ENCODE data around the gene IQSEC3.
A peak's percentile ranks its signal among the peaks of the same experiment; 100 is the strongest.

Gene IQSEC3

DNA sequence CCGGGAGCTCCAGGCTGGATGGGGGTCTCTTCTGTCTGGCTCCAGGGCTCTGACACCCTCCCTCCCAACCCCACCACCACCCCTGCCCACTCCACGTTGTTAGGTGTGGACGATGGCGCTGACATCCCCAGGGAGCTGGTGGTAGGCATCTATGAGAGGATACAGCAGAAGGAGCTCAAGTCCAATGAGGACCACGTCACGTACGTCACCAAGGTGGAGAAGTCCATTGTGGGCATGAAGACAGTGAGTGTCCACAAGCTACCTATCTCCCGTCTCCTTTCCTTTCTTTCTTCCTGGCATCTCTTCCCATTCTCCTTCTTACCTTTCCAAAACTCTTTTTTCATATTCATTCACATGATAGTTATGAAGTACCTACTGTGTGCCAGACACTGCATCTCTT is 95.3 kb downstream of the IQSEC3 start:
- Histone ChIP-seq H3K9me3 (ENCODE audit: control insufficient read depth, low read length) (no peaks in the 10 kb centered on the region), H3K36me3 (ENCODE audit: control insufficient read depth, insufficient read depth, low read length) (no peaks in the 10 kb centered on the region), H3K4me1 (ENCODE audit: control insufficient read depth, insufficient read depth, low read length) (peaks cover 15% of the 10 kb centered on the region), H3K27me3 (ENCODE audit: control insufficient read depth, insufficient read depth, low read length, poor library complexity, severe bottlenecking) (no peaks in the 10 kb centered on the region), H3K27ac (ENCODE audit: insufficient read depth, low read depth, low read length, poor library complexity, severe bottlenecking) (no peak overlapping the region), H3K4me3 (ENCODE audit: insufficient read depth, low read depth, low read length) (no peak overlapping the region)
- 92 to 97% methylated on average over 7 to 8 of the region's 8 CpGs for WGBS, 2 experiments

DNA sequence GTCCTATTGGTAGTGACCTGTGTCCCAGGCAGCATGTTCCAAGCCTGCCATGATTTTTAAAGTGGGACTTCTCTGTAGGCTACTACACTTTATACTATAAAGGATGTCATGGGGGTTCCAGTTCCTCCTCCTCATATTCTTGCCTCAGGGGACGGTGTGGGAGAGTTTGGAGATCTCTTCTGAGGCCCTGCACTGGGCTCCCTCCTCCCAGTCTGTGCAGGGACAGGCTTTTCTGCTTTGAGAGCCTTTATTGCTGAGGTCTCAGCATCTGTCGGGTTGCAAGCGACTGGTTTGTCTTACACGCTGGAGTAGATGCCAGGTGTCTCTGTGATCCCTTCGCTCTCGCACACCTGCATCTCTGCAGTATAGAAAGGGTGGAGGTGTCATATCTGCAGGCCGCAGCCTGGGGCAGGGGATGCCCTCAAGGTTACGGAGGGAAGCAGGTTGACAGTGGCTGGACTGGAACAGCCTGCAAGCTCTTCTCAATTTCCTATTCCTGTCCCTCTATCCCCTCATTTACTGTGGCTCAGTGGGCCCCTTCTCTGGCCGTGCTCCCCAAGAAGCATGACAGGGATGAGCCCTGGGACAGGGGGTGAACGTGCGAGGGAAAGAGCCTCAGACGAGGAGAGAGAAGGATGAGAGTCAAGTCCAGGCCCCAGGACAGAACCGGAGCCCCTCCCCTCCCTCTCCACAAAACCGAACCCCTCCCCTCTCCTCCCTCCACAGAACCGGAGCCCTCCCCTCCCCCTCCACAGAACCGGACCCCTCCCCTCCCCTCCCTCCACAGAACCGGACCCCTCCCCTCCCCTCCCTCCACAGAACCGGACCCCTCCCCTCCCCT is 96.1 kb downstream of the IQSEC3 start:
- 68% methylated on average over 13 to 14 of the region's 18 CpGs for WGBS, 2 experiments
- H3K27ac ChIP-seq (ENCODE audit: insufficient read depth, low read depth, low read length, poor library complexity, severe bottlenecking): peak overlapping the region; percentile 60

DNA sequence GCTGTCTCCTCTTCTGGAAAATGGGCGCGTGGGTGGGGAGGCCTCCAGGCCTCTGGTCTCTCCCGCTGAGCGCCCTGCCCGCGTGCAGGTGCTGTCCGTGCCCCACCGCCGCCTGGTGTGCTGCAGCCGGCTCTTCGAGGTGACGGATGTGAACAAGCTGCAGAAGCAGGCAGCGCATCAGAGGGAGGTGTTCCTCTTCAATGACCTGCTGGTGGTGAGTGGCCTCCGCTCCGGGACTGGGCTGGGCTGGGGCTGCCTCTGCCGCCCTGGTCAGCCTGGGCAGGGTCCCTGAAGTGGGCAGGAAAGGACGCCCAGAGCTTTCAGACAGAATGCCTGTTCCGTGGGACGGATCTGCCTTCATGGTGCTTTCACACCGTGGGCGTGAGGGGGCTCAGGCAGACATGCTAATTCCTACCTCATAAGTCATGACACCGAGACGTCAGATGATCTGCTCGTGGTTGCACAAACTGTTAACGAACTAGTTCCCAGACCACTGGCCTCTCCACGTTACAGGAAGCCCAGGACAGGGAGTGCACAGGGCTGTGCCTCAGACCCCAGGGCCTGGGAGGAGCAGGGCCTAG is 96.9 kb downstream of the IQSEC3 start:
- no peaks in the 10 kb centered on the region for H3K27me3 ChIP-seq (ENCODE audit: control insufficient read depth, insufficient read depth, low read length, poor library complexity, severe bottlenecking)
- no peak overlapping the region for H3K4me3 ChIP-seq (ENCODE audit: insufficient read depth, low read depth, low read length)
- H3K9me3 ChIP-seq (ENCODE audit: control insufficient read depth, low read length): no peaks in the 10 kb centered on the region
- WGBS, 2 experiments: 93 to 94% methylated on average over 26 of the region's 26 CpGs
- H3K4me1 ChIP-seq (ENCODE audit: control insufficient read depth, insufficient read depth, low read length): peaks cover 21% of the 10 kb centered on the region
- no peaks in the 10 kb centered on the region for H3K36me3 ChIP-seq (ENCODE audit: control insufficient read depth, insufficient read depth, low read length)
- no peak overlapping the region for H3K27ac ChIP-seq (ENCODE audit: insufficient read depth, low read depth, low read length, poor library complexity, severe bottlenecking)

More for the DNA sequence above, 96.1 kb downstream of the IQSEC3 start:
- Histone ChIP-seq H3K27me3 (ENCODE audit: control insufficient read depth, insufficient read depth, low read length, poor library complexity, severe bottlenecking) (no peaks in the 10 kb centered on the region), H3K4me3 (ENCODE audit: insufficient read depth, low read depth, low read length) (no peak overlapping the region), H3K9me3 (ENCODE audit: control insufficient read depth, low read length) (no peaks in the 10 kb centered on the region), H3K4me1 (ENCODE audit: control insufficient read depth, insufficient read depth, low read length) (peaks cover 21% of the 10 kb centered on the region), H3K36me3 (ENCODE audit: control insufficient read depth, insufficient read depth, low read length) (no peaks in the 10 kb centered on the region)

DNA sequence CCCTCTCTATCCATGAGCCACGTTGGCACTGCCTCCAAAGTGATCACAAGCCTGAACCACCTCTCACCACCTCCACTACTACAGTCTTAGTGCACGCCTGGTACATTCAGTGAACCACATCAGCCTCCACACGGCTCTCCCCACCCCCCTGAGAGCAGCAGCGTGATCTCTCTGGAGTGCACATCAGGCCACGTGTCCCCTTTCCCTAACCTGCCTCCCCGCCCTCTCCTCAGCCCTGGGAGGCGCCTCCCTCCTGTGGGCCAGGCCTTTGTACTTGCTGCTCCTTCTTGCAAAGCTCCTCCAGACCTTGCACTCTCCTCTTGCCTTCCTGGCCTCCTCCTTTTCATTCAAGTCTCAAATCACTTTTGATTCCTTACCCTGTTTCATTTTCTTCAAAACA is 97.6 kb downstream of the IQSEC3 start:
- H3K9me3 ChIP-seq (ENCODE audit: control insufficient read depth, low read length): no peaks in the 10 kb centered on the region
- no peaks in the 10 kb centered on the region for H3K27me3 ChIP-seq (ENCODE audit: control insufficient read depth, insufficient read depth, low read length, poor library complexity, severe bottlenecking)
- no peak overlapping the region for H3K4me3 ChIP-seq (ENCODE audit: insufficient read depth, low read depth, low read length)
- H3K27ac ChIP-seq (ENCODE audit: insufficient read depth, low read depth, low read length, poor library complexity, severe bottlenecking): no peak overlapping the region
- peaks cover 23% of the 10 kb centered on the region for H3K4me1 ChIP-seq (ENCODE audit: control insufficient read depth, insufficient read depth, low read length)
- no peaks in the 10 kb centered on the region for H3K36me3 ChIP-seq (ENCODE audit: control insufficient read depth, insufficient read depth, low read length)
- 45 to 49% methylated on average over 7 of the region's 7 CpGs for WGBS, 2 experiments

DNA sequence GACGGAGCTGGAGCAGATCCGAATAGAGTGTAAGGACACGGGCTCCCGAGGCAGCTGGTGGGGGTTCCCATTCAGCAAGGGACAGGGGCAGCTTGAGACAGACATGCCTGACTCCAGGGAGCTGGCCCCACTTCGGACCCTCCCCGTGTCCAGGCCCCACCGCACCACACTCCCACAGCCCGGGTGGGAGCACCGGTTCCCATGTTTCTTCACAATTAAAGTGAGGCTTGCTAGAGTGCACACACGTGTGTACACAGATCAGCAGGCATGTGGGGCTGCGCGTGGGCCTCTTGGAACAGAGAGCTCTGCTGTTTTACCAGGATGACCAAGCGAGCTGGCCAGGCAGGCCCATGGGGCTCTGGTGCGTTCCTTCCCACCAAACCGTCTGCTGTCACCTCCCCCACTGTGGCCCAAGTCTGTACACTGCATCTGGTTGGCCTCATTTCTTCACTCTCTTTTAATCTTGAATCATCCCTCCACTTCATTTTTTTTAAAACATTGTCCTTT is 99.3 kb downstream of the IQSEC3 start:
- H3K9me3 ChIP-seq (ENCODE audit: control insufficient read depth, low read length): no peaks in the 10 kb centered on the region
- peaks cover 40% of the 10 kb centered on the region for H3K4me1 ChIP-seq (ENCODE audit: control insufficient read depth, insufficient read depth, low read length)
- no peaks in the 10 kb centered on the region for H3K27me3 ChIP-seq (ENCODE audit: control insufficient read depth, insufficient read depth, low read length, poor library complexity, severe bottlenecking)
- H3K4me3 ChIP-seq (ENCODE audit: insufficient read depth, low read depth, low read length): no peak overlapping the region
- H3K36me3 ChIP-seq (ENCODE audit: control insufficient read depth, insufficient read depth, low read length): no peaks in the 10 kb centered on the region
- no peak overlapping the region for H3K27ac ChIP-seq (ENCODE audit: insufficient read depth, low read depth, low read length, poor library complexity, severe bottlenecking)
- 93 to 94% methylated on average over 15 of the region's 15 CpGs for WGBS, 2 experiments

DNA sequence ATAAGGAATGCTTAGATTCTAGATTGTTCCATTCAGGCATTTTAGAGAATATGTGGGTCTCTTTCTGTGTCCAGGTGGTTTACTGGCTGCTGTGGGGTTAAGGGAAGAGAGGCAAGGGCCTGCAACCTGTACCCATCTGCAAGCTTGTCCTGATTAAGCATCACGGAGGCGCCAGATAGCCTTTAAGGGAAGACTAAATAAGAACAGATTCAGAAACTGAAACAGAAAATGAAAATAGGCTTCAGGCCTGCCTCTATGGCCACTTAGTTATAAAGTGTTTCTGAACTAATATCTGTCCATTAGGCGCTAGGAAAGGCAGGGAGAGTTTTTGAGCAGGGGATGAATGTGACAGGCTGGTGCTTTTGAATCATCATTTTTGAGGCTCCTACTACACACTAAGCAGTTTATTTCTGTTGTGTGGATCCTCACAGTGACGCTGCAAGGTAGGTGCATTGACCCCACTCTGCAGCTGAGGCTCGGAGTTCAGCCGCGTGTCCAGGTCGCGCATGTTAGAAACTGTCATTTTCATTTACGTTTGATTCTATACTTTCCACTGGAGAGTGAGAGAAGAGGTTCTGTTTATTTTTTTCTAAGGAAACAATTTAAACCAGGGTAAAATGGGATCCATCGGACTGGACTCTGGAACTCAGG is 100.0 kb downstream of the IQSEC3 start:
- Histone ChIP-seq H3K4me1 (ENCODE audit: control insufficient read depth, insufficient read depth, low read length) (peaks cover 45% of the 10 kb centered on the region), H3K36me3 (ENCODE audit: control insufficient read depth, insufficient read depth, low read length) (no peaks in the 10 kb centered on the region)

DNA sequence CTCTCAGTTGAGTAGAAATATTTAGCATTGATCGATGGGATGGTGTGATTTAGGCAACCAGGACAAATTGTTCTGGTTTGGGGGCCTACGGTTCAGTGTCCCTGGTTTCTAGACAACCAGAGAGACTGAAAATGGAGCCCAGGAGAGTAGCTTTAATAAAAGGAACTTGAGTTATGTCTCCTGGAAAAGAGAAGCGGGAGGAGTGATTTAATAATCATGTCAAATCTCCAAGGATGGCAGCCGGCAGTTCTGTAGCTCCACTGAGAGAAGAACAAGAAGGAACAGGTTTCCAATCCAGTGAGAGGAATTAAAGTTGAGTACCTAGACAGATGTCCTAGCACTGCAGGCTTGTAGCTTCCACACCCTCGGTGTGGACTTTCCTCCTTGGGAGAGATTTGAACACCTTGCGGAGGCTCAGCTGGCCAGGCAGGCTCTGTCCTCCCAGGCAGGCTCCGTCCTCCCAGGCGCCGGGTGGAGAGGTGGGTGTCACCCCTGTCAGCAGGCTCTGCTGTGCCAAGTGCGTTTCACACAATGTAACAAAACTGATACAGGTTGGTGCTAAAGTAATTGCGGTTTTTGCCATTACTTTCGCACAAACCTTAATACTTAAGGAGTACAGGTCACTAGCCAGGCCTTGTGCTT is 101.5 kb downstream of the IQSEC3 start:
- Histone ChIP-seq H3K27ac (ENCODE audit: insufficient read depth, low read depth, low read length, poor library complexity, severe bottlenecking) (no peak overlapping the region), H3K36me3 (ENCODE audit: control insufficient read depth, insufficient read depth, low read length) (no peaks in the 10 kb centered on the region), H3K9me3 (ENCODE audit: control insufficient read depth, low read length) (no peaks in the 10 kb centered on the region), H3K4me1 (ENCODE audit: control insufficient read depth, insufficient read depth, low read length) (peaks cover 60% of the 10 kb centered on the region), H3K4me3 (ENCODE audit: insufficient read depth, low read depth, low read length) (no peak overlapping the region), H3K27me3 (ENCODE audit: control insufficient read depth, insufficient read depth, low read length, poor library complexity, severe bottlenecking) (no peaks in the 10 kb centered on the region)
- 93 to 94% methylated on average over 12 of the region's 12 CpGs for WGBS, 2 experiments

More for the DNA sequence above, 100.0 kb downstream of the IQSEC3 start:
- no peaks in the 10 kb centered on the region for H3K9me3 ChIP-seq (ENCODE audit: control insufficient read depth, low read length)
- no peaks in the 10 kb centered on the region for H3K27me3 ChIP-seq (ENCODE audit: control insufficient read depth, insufficient read depth, low read length, poor library complexity, severe bottlenecking)
- 87 to 88% methylated on average over 11 of the region's 11 CpGs for WGBS, 2 experiments
- H3K4me3 ChIP-seq (ENCODE audit: insufficient read depth, low read depth, low read length): no peak overlapping the region
- H3K27ac ChIP-seq (ENCODE audit: insufficient read depth, low read depth, low read length, poor library complexity, severe bottlenecking): no peak overlapping the region

DNA sequence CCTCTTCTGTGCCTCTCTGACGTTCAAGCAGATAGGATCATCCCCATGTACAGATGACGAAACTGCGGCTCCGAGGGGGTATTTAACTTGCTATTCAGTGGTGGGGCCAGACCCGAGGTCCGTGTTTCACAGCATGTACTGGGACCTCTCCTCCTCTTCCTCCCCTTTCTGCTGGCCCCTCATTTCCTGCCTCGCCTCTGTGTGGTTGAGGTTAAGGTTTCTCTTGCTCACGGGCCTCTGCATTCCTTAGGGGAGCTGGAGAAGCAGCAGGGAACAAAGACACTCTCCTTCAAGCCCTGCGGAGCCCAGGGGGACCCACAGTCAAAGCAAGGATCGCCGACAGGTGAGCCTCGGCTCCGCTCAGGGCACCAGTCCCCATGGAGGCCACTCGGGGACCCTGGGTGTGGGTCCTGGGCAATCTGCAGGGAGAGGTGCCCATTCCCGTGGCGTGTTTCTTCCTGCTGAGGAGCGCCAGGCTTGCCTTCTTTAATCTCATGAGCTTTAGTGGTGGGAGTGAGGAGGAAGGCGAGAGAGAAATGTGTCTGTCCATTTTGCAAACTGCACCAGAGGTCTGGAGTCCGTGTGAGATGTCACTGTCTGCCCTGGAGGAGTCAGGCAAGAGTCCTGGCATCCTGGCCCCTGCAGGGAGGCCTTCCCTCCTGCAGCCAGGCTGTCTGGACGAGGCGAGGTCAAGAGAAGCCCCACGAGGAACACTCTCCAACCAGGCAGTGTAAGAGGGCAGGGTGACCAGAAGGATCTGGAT is 102.4 kb downstream of the IQSEC3 start:
- no peak overlapping the region for H3K27ac ChIP-seq (ENCODE audit: insufficient read depth, low read depth, low read length, poor library complexity, severe bottlenecking)
- WGBS, 2 experiments: 60 to 61% methylated on average over 21 to 22 of the region's 22 CpGs

DNA sequence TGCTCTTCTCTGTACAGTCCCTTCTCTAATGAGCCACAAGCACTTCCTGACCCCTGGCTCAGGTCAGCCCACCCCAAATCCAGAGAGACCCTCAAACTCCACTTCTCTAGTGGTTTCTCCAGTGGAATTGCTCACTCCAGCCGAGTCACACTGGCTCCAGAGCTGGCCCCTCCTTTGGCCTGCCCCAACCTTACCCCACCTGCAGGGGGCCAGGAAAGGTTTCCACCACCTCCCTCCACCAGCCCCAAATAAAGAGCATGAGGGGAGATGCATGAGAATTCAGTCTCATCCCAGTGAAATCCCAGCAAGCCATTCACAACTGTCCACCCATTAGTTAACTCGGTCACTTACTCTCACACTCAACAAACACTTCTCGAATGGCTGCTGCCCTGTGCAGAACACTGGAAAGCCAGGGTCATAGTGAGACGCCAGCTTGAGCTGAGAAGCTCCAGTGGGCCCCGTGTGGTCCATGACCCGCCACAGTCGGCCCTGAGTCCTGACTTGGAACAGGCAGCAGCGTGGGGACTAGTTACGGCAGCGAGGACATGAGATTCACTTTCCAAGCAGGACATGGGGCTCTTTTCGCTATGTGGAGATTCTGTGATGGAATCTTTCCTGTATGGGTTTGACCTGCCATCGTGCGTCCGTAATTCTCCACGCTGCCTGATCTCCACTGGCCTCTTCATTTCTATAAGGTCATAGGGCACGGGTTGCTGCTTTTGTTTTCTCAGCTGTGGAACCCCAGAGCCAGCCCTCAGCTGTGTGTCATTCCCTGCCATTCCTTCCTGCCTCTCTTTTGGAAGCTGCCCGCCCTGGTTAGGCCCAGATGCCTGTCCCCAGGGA is 103.2 kb downstream of the IQSEC3 start:
- peak overlapping the region; percentile 67 for H3K27ac ChIP-seq (ENCODE audit: insufficient read depth, low read depth, low read length, poor library complexity, severe bottlenecking)
- WGBS, 2 experiments: 70 to 71% methylated on average over 17 of the region's 17 CpGs
- no peaks in the 10 kb centered on the region for H3K9me3 ChIP-seq (ENCODE audit: control insufficient read depth, low read length)
- no peak overlapping the region for H3K4me3 ChIP-seq (ENCODE audit: insufficient read depth, low read depth, low read length)
- H3K36me3 ChIP-seq (ENCODE audit: control insufficient read depth, insufficient read depth, low read length): no peaks in the 10 kb centered on the region
- H3K4me1 ChIP-seq (ENCODE audit: control insufficient read depth, insufficient read depth, low read length): peaks cover 55% of the 10 kb centered on the region
- H3K27me3 ChIP-seq (ENCODE audit: control insufficient read depth, insufficient read depth, low read length, poor library complexity, severe bottlenecking): no peaks in the 10 kb centered on the region

More for the DNA sequence above, 102.4 kb downstream of the IQSEC3 start:
- Histone ChIP-seq H3K4me3 (ENCODE audit: insufficient read depth, low read depth, low read length) (no peak overlapping the region), H3K9me3 (ENCODE audit: control insufficient read depth, low read length) (no peaks in the 10 kb centered on the region), H3K36me3 (ENCODE audit: control insufficient read depth, insufficient read depth, low read length) (no peaks in the 10 kb centered on the region), H3K4me1 (ENCODE audit: control insufficient read depth, insufficient read depth, low read length) (peaks cover 63% of the 10 kb centered on the region), H3K27me3 (ENCODE audit: control insufficient read depth, insufficient read depth, low read length, poor library complexity, severe bottlenecking) (no peaks in the 10 kb centered on the region)

All from ectodermal cell (in vitro differentiated cells).